Neural progenitor cell (in vitro differentiated cells): Measurements from ENCODE around the gene MRPS9. TPM values are rescaled to one million over a fixed set of nuclear protein-coding genes. Genes with fewer than 3 reads are reported as not detected.

Source experiments
- DNase-seq: peaks from one replicate; pipeline ENCODE4 v3.0.0-alpha.2; 2016; ENCODE audit warnings: low spot score
- H2AFZ ChIP-seq: fragments of 200-600 bp; sonication (generic); replicated peaks from 2 replicates; pipeline ENCODE4 v1.6.1; 2016; ENCODE audit warnings: antibody characterized with exemption
- H3F3A ChIP-seq: fragments of 200-600 bp; sonication (generic); 2 replicates; pipeline ENCODE4 v1.6.1; 2016; ENCODE audit warnings: antibody characterized with exemption, low read depth
- H3K27ac ChIP-seq: fragments of 200-600 bp; sonication (generic); 2 replicates; pipeline ENCODE4 v1.5.1; 2016; ENCODE audit warnings: mild to moderate bottlenecking
- H3K27me3 ChIP-seq: fragments of 200-600 bp; sonication (generic); 2 replicates; pipeline ENCODE4 v1.6.1; 2016; ENCODE audit warnings: mild to moderate bottlenecking, moderate library complexity
- H3K36me3 ChIP-seq: fragments of 200-600 bp; sonication (generic); 2 replicates; pipeline ENCODE4 v1.5.1; 2016
- H3K4me1 ChIP-seq: fragments of 200-600 bp; sonication (generic); 2 replicates; pipeline ENCODE4 v1.6.1; 2016; ENCODE audit warnings: mixed run types
- H3K4me2 ChIP-seq: fragments of 200-600 bp; sonication (generic); 2 replicates; pipeline ENCODE4 v1.6.1; 2016
- H3K4me3 ChIP-seq: fragments of 200-600 bp; sonication (generic); 2 replicates; pipeline ENCODE4 v1.5.1; 2016
- H3K79me2 ChIP-seq: fragments of 200-600 bp; sonication (generic); 2 replicates; pipeline ENCODE4 v1.6.1; 2016; ENCODE audit warnings: low read depth
- H3K9ac ChIP-seq: fragments of 200-600 bp; sonication (generic); 2 replicates; pipeline ENCODE4 v1.6.1; 2016
- H3K9me3 ChIP-seq: fragments of 200-600 bp; sonication (generic); 2 replicates; pipeline ENCODE4 v1.5.1; 2016; ENCODE audit warnings: low read depth
- H4K20me1 ChIP-seq: fragments of 200-600 bp; sonication (generic); 2 replicates; pipeline ENCODE4 v1.6.1; 2016; ENCODE audit warnings: low read depth
- H3K27ac Mint-ChIP-seq: 3 replicates; pipeline ENCODE4 v1.8.0; 2021; ENCODE audit warnings: mixed read lengths
- H3K27me3 Mint-ChIP-seq: 2 replicates; pipeline ENCODE4 v1.8.0; 2022; ENCODE audit warnings: low read depth, mild to moderate bottlenecking, inconsistent platforms, moderate library complexity, mixed read lengths; ENCODE audit not compliant: insufficient read depth
- H3K36me3 Mint-ChIP-seq: 3 replicates; pipeline ENCODE4 v1.8.0; 2021; ENCODE audit warnings: mixed read lengths
- H3K4me1 Mint-ChIP-seq: 3 replicates; pipeline ENCODE4 v1.8.0; 2021; ENCODE audit warnings: mixed read lengths
- H3K4me3 Mint-ChIP-seq: 3 replicates; pipeline ENCODE4 v1.8.0; 2021; ENCODE audit warnings: mild to moderate bottlenecking, moderate library complexity, mixed read lengths
- H3K9me3 Mint-ChIP-seq: 3 replicates; pipeline ENCODE4 v1.8.0; 2020; ENCODE audit warnings: mixed read lengths
- CTCF ChIP-seq: fragments of 200-600 bp; sonication (generic); IDR thresholded peaks from 2 replicates; pipeline ENCODE4 v1.5.1; 2017; ENCODE audit warnings: antibody characterized with exemption, mild to moderate bottlenecking
- EZH2 ChIP-seq: fragments of 200-600 bp; sonication (generic); IDR thresholded peaks from 2 replicates; pipeline ENCODE4 v1.6.1; 2017; ENCODE audit warnings: antibody characterized with exemption, mild to moderate bottlenecking, moderate library complexity
- EZH2phosphoT487 ChIP-seq: fragments of 200-600 bp; sonication (generic); IDR thresholded peaks from 2 replicates; pipeline ENCODE4 v1.6.1; 2017; ENCODE audit warnings: antibody characterized with exemption
- total RNA-seq: library from RNA; depleted of rRNA; stranded (reverse); fragments of >200 nt; gene quantifications from 2 replicates; pipeline ENCODE4 v1.2.3, GENCODE V29; 2015; ENCODE audit warnings: low replicate concordance

Gene MRPS9
- total RNA-seq, 1 donor from 2014 or later = 78.0 TPM

- peaks cover 8% of the 10 kb centered on the region for H3K4me1 Mint-ChIP-seq
- no peak for TF ChIP-seq EZH2phosphoT487
- TF ChIP-seq CTCF = peak; percentile 10
- no peak for TF ChIP-seq EZH2
- H3K27me3 Mint-ChIP-seq = peaks cover 6% of the 10 kb centered on the region
- H3K36me3 Mint-ChIP-seq = no peaks in the 10 kb centered on the region
- H3K4me1 ChIP-seq = peaks cover 28% of the 10 kb centered on the region
- H3K36me3 ChIP-seq = no peaks in the 10 kb centered on the region
- no peak overlapping the region for H3K27ac ChIP-seq
- peaks cover 19% of the 10 kb centered on the region for H3K79me2 ChIP-seq
- no peak overlapping the region for H3K4me2 ChIP-seq
- H3F3A ChIP-seq = peaks cover 16% of the 10 kb centered on the region
- H3K9me3 Mint-ChIP-seq = no peaks in the 10 kb centered on the region
- peaks cover 9% of the 10 kb centered on the region for H3K27me3 ChIP-seq
- H3K9me3 ChIP-seq = no peaks in the 10 kb centered on the region
- H3K9ac ChIP-seq = no peak overlapping the region
- peak overlapping the region; percentile 89 for H3K4me3 Mint-ChIP-seq
- DNase-seq = no peak
- no peak overlapping the region for H2AFZ ChIP-seq
- H3K4me3 ChIP-seq = no peak overlapping the region
- H3K27ac Mint-ChIP-seq = no peak overlapping the region
- no peaks in the 10 kb centered on the region for H4K20me1 ChIP-seq
Measured at GRCh38 chr2:105142239-105142638, 104.4 kb downstream of the MRPS9 start.

GRCh38 chr2:105143094-105143466 lies 105.2 kb downstream of the MRPS9 start:
- peaks cover 6% of the 10 kb centered on the region for H3K27me3 Mint-ChIP-seq

GRCh38 chr2:105143467-105144151 lies 105.7 kb downstream of the MRPS9 start:
- no peak overlapping the region for H3K27ac ChIP-seq

More at GRCh38 chr2:105143094-105143466, 105.2 kb downstream of the MRPS9 start:
- H3K27ac Mint-ChIP-seq = no peak overlapping the region
- H3K4me3 Mint-ChIP-seq = peak overlapping the region; percentile 89
- Histone ChIP-seq H3K27ac (no peak overlapping the region), H3K36me3 (no peaks in the 10 kb centered on the region), H3K27me3 (peaks cover 9% of the 10 kb centered on the region), H3K4me2 (peak overlapping the region; percentile 87), H2AFZ (no peak overlapping the region), H3K9me3 (no peaks in the 10 kb centered on the region), H4K20me1 (no peaks in the 10 kb centered on the region), H3K4me1 (peaks cover 29% of the 10 kb centered on the region), H3K79me2 (peaks cover 19% of the 10 kb centered on the region), H3K4me3 (peak overlapping the region; percentile 79), H3F3A (peaks cover 19% of the 10 kb centered on the region), H3K9ac (no peak overlapping the region)
- no peak for TF ChIP-seq CTCF
- no peak for TF ChIP-seq EZH2phosphoT487
- TF ChIP-seq EZH2 = no peak
- H3K36me3 Mint-ChIP-seq = no peaks in the 10 kb centered on the region
- H3K9me3 Mint-ChIP-seq = no peaks in the 10 kb centered on the region
- no peak for DNase-seq
- H3K4me1 Mint-ChIP-seq = peaks cover 8% of the 10 kb centered on the region

More at GRCh38 chr2:105143467-105144151, 105.7 kb downstream of the MRPS9 start:
- Mint-ChIP-seq H3K27ac (no peak overlapping the region), H3K36me3 (peaks cover 1% of the 10 kb centered on the region), H3K9me3 (no peaks in the 10 kb centered on the region), H3K4me3 (peak overlapping the region; percentile 89), H3K4me1 (peaks cover 8% of the 10 kb centered on the region), H3K27me3 (peaks cover 3% of the 10 kb centered on the region)
- peaks cover 19% of the 10 kb centered on the region for H3F3A ChIP-seq
- peak overlapping the region; percentile 100 for H2AFZ ChIP-seq
- no peak for TF ChIP-seq EZH2phosphoT487
- no peak for TF ChIP-seq CTCF
- no peak for TF ChIP-seq EZH2
- H3K4me1 ChIP-seq = peaks cover 29% of the 10 kb centered on the region
- peak overlapping the region; percentile 87 for H3K4me2 ChIP-seq
- H3K79me2 ChIP-seq = peaks cover 19% of the 10 kb centered on the region
- H3K36me3 ChIP-seq = no peaks in the 10 kb centered on the region
- no peak overlapping the region for H3K9ac ChIP-seq
- H3K4me3 ChIP-seq = peak overlapping the region; percentile 79
- peak; percentile 86 for DNase-seq
- H4K20me1 ChIP-seq = no peaks in the 10 kb centered on the region
- H3K27me3 ChIP-seq = peaks cover 9% of the 10 kb centered on the region
- no peaks in the 10 kb centered on the region for H3K9me3 ChIP-seq
